Panc1 (cell line): ENCODE data around the gene NUDT16L1. TPM values are rescaled to one million over a fixed set of nuclear protein-coding genes. Genes with fewer than 3 reads are reported as not detected.

Source experiments
- ATAC-seq: fragments of 200-7000 bp; cut with Tn5 transposase; 2 replicates; pipeline ENCODE4 v1.9.1; 2020; ENCODE audit warnings: mild to moderate bottlenecking, moderate library complexity
- BruUV-seq: library from RNA; stranded (reverse); fragments of 400-500 nt; replicated peaks from 2 replicates; lab custom pipeline; 2021; lab: Mats Ljungman, UMichigan
- CTCF ChIA-PET: fragments of 300-600 bp; sonication (Branson Sonifier 250); formaldehyde crosslinking; loops from one replicate; lab custom pipeline; 2022; ENCODE audit warnings: antibody characterized with exemption; lab: Charles Lee
- POLR2A ChIA-PET: fragments of 300-600 bp; sonication (Branson Sonifier 250); formaldehyde crosslinking; loops from one replicate; lab custom pipeline; 2022; ENCODE audit warnings: antibody characterized with exemption; lab: Charles Lee
- DNase-seq: peaks from one replicate; pipeline ENCODE4 v3.0.0-alpha.2; 2010; ENCODE audit warnings: low read depth, low spot score
- H3K27ac ChIP-seq: 2 replicates; pipeline ENCODE4 v1.5.1; 2011; ENCODE audit warnings: mild to moderate bottlenecking, low read length, inconsistent platforms
- H3K27me3 ChIP-seq: fragments of 200-500 bp; sonication (Bioruptor generic); 2 replicates; pipeline ENCODE4 v1.6.0; 2014; ENCODE audit warnings: low read length, inconsistent platforms; ENCODE audit not compliant: control insufficient read depth, insufficient read depth
- H3K36me3 ChIP-seq: fragments of 200-500 bp; sonication (Bioruptor generic); 2 replicates; pipeline ENCODE4 v1.5.1; 2014; ENCODE audit warnings: inconsistent platforms, mild to moderate bottlenecking, low read length, moderate library complexity; ENCODE audit not compliant: control insufficient read depth, insufficient read depth
- H3K4me1 ChIP-seq: 2 replicates; pipeline ENCODE4 v1.5.1; 2011; ENCODE audit warnings: inconsistent platforms, mild to moderate bottlenecking, low read length, moderate library complexity; ENCODE audit not compliant: control insufficient read depth, insufficient read depth
- H3K4me3 ChIP-seq, 2 experiments: 2 replicates each; pipeline ENCODE4 v1.5.1; 2011 to 2012; ENCODE audit warnings: low read depth in 2 of 2, low read length in 2 of 2, mild to moderate bottlenecking in 2 of 2, inconsistent platforms in 1 of 2, moderate library complexity in 1 of 2
- H3K9me3 ChIP-seq: fragments of 200-500 bp; sonication (Bioruptor generic); 2 replicates; pipeline ENCODE4 v1.5.1; 2014; ENCODE audit warnings: low read depth, mild to moderate bottlenecking, inconsistent platforms, low read length, moderate library complexity; ENCODE audit not compliant: control insufficient read depth, insufficient read depth
- POLR2AphosphoS5 ChIP-seq: IDR thresholded peaks from 2 replicates; pipeline ENCODE4 v1.6.1; 2012; ENCODE audit warnings: mild to moderate bottlenecking, low read depth, low read length, moderate library complexity
- SIN3A ChIP-seq: IDR thresholded peaks from 2 replicates; pipeline ENCODE4 v1.6.1; 2012; ENCODE audit warnings: low read depth, mild to moderate bottlenecking, low read length, moderate library complexity, borderline replicate concordance; ENCODE audit not compliant: insufficient read depth
- TCF7L2 ChIP-seq: IDR thresholded peaks from 2 replicates; pipeline ENCODE4 v1.6.1; 2011; ENCODE audit warnings: mild to moderate bottlenecking, low read depth, low read length, inconsistent platforms
- in situ Hi-C: cut with HindIII; loops from 2 replicates; pipeline ENCODE4 v1.10.0; 2016; ENCODE audit warnings: low sequenced_read_pairs, low pct_unique_long_range_greater_than_20kb
- intact Hi-C: fragments of 100-400 bp; cut with micrococcal nuclease; formaldehyde crosslinking; loops from one replicate; pipeline ENCODE4 v1.10.0; 2022; ENCODE audit not compliant: unreplicated experiment
- total RNA-seq: library from RNA; stranded (reverse); gene quantifications from one replicate; pipeline ENCODE4 v1.2.1, GENCODE V29; 2021; ENCODE audit not compliant: unreplicated experiment
- TF ChIP-seq, protein P1 (sequence below): fragments of 450-650 bp; IDR thresholded peaks from 2 replicates; pipeline ENCODE4 v1.5.1; 2017; ENCODE audit warnings: mild to moderate bottlenecking
- TF ChIP-seq, protein P2 (sequence below), 2 experiments: IDR thresholded peaks; 2 replicates each; pipeline ENCODE4 v1.6.1; 2011 to 2012; ENCODE audit warnings: low read depth in 2 of 2, control low read depth in 1 of 2, low read length in 1 of 2, mild to moderate bottlenecking in 1 of 2, moderate library complexity in 1 of 2; ENCODE audit not compliant: insufficient read depth in 1 of 2

The NUDT16L1 gene
- total RNA-seq, 1 experiment from 2014 or later: 42.9 TPM

DNA sequence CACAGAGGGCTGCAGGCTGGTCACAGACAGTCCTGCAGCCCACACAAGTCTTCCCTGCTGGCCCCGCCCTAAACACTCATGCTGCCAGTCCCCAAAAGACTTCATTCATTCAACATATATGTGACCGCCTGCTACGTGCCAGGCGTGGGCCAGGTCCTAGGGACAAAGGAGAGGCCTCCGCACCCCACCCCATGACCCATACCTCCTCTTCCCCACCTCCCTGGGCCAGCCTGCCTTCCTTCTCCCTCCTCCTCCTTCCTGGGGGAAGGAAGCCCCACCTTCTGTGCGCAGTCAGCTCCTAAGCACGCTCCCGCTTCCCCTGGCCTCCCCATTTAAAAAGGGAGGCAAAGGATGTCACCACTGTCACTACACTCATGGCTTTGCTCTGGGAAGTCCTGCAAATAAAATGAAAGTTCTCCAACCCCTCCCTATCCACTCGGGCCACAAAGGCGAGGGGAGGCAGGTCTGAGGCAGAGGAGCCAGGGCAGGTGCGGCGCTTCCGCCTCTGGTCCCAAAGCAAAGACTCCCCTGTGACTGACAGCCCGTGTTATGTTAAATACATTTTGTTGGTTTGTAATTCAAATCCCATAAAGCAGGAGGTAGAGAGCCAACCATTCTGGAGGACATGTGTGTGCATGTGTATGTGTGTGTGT lies 50.0 kb downstream of the NUDT16L1 start:
- ChIA-PET CTCF (interaction anchor here (0.6 kb wide), 1 partner anchor 157 kb away, joined by 3 read pairs; no protein-coding TSS in a partner anchor), POLR2A (no interaction called here)
- Histone ChIP-seq H3K36me3 (no peaks in the 10 kb centered on the region), H3K4me3 (peak overlapping the region in 1 of 2 experiments; percentile 7; a peak in 1 of 4 replicates), H3K4me1 (no peaks in the 10 kb centered on the region), H3K9me3 (no peaks in the 10 kb centered on the region), H3K27me3 (no peaks in the 10 kb centered on the region), H3K27ac (no peak overlapping the region)
- in situ Hi-C loops (no loop called here), intact Hi-C loops (no loop called here)
- DNase-seq (no peak), ATAC-seq (0 out of 2 replicates have a peak, but pooled peaks have one; percentile 18)
- no peak for TF ChIP-seq SIN3A
- no peak for TF ChIP-seq TCF7L2
- no peak for TF ChIP-seq POLR2AphosphoS5
- TF ChIP-seq, protein P1, sequence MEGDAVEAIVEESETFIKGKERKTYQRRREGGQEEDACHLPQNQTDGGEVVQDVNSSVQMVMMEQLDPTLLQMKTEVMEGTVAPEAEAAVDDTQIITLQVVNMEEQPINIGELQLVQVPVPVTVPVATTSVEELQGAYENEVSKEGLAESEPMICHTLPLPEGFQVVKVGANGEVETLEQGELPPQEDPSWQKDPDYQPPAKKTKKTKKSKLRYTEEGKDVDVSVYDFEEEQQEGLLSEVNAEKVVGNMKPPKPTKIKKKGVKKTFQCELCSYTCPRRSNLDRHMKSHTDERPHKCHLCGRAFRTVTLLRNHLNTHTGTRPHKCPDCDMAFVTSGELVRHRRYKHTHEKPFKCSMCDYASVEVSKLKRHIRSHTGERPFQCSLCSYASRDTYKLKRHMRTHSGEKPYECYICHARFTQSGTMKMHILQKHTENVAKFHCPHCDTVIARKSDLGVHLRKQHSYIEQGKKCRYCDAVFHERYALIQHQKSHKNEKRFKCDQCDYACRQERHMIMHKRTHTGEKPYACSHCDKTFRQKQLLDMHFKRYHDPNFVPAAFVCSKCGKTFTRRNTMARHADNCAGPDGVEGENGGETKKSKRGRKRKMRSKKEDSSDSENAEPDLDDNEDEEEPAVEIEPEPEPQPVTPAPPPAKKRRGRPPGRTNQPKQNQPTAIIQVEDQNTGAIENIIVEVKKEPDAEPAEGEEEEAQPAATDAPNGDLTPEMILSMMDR: no peak
- TF ChIP-seq, protein P2, sequence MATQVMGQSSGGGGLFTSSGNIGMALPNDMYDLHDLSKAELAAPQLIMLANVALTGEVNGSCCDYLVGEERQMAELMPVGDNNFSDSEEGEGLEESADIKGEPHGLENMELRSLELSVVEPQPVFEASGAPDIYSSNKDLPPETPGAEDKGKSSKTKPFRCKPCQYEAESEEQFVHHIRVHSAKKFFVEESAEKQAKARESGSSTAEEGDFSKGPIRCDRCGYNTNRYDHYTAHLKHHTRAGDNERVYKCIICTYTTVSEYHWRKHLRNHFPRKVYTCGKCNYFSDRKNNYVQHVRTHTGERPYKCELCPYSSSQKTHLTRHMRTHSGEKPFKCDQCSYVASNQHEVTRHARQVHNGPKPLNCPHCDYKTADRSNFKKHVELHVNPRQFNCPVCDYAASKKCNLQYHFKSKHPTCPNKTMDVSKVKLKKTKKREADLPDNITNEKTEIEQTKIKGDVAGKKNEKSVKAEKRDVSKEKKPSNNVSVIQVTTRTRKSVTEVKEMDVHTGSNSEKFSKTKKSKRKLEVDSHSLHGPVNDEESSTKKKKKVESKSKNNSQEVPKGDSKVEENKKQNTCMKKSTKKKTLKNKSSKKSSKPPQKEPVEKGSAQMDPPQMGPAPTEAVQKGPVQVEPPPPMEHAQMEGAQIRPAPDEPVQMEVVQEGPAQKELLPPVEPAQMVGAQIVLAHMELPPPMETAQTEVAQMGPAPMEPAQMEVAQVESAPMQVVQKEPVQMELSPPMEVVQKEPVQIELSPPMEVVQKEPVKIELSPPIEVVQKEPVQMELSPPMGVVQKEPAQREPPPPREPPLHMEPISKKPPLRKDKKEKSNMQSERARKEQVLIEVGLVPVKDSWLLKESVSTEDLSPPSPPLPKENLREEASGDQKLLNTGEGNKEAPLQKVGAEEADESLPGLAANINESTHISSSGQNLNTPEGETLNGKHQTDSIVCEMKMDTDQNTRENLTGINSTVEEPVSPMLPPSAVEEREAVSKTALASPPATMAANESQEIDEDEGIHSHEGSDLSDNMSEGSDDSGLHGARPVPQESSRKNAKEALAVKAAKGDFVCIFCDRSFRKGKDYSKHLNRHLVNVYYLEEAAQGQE (IDR thresholded peaks at IDR 0.05; ENCODE audit: insufficient read depth in 1 of 2, low read depth in 2 of 2, low read length in 1 of 2): no peak
- BruUV-seq: no TSS peak

DNA sequence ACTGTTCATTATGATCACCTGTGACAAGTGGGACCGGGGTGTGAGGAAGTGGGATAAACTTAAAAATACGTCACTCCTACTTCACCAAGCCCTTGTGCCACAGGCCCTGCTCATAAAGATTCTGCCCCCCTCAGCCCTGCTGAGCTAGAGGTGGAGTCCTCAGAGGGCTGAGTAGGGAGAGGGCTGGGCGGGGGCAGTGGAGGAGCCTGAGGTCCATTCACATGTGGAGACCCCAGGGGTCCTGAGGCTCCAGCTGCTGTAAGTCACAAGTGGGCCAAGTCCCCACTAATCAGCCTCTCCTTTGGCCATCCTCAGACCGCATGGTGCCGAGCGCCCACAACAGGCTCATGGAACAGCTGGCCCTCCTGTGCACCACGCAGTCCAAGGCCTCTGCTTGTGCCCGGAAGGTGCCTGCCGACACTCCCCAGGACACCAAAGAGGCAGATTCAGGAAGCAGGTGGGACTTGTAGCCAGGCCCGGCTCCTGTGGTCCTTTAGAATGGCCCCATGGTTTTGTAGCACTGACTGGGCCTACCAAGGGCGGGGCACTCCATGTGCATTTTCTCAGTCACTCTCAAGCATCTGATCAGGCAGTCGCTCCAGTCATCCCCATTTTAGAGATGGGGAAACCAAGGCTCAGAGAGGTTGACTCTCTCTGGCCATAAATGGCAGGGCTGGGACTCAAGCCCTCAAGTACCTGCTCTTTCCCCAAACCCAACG lies 51.4 kb downstream of the NUDT16L1 start:
- intact Hi-C loops (no loop called here), in situ Hi-C loops (no loop called here)
- ChIA-PET POLR2A (no interaction called here), CTCF (no interaction called here)
- no TSS peak for BruUV-seq
- no peak for DNase-seq
- H3K27me3 ChIP-seq: no peaks in the 10 kb centered on the region
- ATAC-seq: peak; percentile 20; the same call in 1 of the 2 replicates
- no peak for TF ChIP-seq SIN3A
- TF ChIP-seq, protein P1: no peak
- TF ChIP-seq TCF7L2: no peak
- TF ChIP-seq, protein P2 (IDR thresholded peaks at IDR 0.05; ENCODE audit: insufficient read depth in 1 of 2, low read depth in 2 of 2, low read length in 1 of 2): no peak
- TF ChIP-seq POLR2AphosphoS5: no peak
- no peaks in the 10 kb centered on the region for H3K4me1 ChIP-seq
- H3K9me3 ChIP-seq: no peaks in the 10 kb centered on the region
- no peak overlapping the region for H3K27ac ChIP-seq
- H3K36me3 ChIP-seq: no peaks in the 10 kb centered on the region
- no peak overlapping the region for H3K4me3 ChIP-seq
